Activated T-helper 17 cell treated with anti-CD3 and anti-CD28 coated beads, Interleukin-2, amount 50 U/mL, for 72 hours (primary cell): ENCODE measurements around the gene CFAP100. TPM values are rescaled to one million over a fixed set of nuclear protein-coding genes. Genes with fewer than 3 reads are reported as not detected.

Source experiments
- ATAC-seq: fragments of 150-1000 bp; cut with Tn5 transposase; replicated peaks from 2 replicates; pipeline ENCODE4 v1.10.0; 2021; ENCODE audit warnings: mild to moderate bottlenecking, moderate library complexity
- H3K27ac Mint-ChIP-seq: one replicate; pipeline ENCODE4 v1.8.0; 2022; ENCODE audit warnings: mixed read lengths
- H3K27me3 Mint-ChIP-seq: one replicate; pipeline ENCODE4 v1.8.0; 2022; ENCODE audit warnings: mixed read lengths
- H3K36me3 Mint-ChIP-seq: one replicate; pipeline ENCODE4 v1.8.0; 2022; ENCODE audit warnings: low read depth, mild to moderate bottlenecking, mixed read lengths
- H3K4me1 Mint-ChIP-seq: one replicate; pipeline ENCODE4 v1.8.0; 2022; ENCODE audit warnings: mixed read lengths
- H3K4me3 Mint-ChIP-seq: one replicate; pipeline ENCODE4 v1.8.0; 2022; ENCODE audit warnings: mild to moderate bottlenecking, mixed read lengths
- H3K9me3 Mint-ChIP-seq: one replicate; pipeline ENCODE4 v1.8.0; 2022; ENCODE audit warnings: mixed read lengths
- total RNA-seq, 2 donors: library from RNA; stranded (reverse); gene quantifications; one replicate each; pipeline ENCODE4 v1.2.3, GENCODE V29; 2022

Gene CFAP100
- total RNA-seq, result not detected

GRCh38 chr3:126394179-126394976, at the start of gene CFAP100:
TSS of gene CFAP100 (plus strand) at chr3:126394909. CDS start at chr3:126396001, 1,092 bp downstream.
- Mint-ChIP-seq H3K9me3 (no peaks in the 10 kb centered on the region), H3K36me3 (no peaks in the 10 kb centered on the region), H3K4me1 (no peaks in the 10 kb centered on the region), H3K27me3 (peaks cover 48% of the 10 kb centered on the region), H3K27ac (no peak within 1 kb of the TSS), H3K4me3 (no peak within 1 kb of the TSS)
- no peak for ATAC-seq

GRCh38 chr3:126345231-126345630, 49.5 kb upstream of the CFAP100 start:
- H3K27me3 Mint-ChIP-seq, result peaks cover 3% of the 10 kb centered on the region
- no peak overlapping the region for H3K27ac Mint-ChIP-seq
- no peaks in the 10 kb centered on the region for H3K4me1 Mint-ChIP-seq
- no peak for ATAC-seq
- no peak overlapping the region for H3K4me3 Mint-ChIP-seq
- no peaks in the 10 kb centered on the region for H3K36me3 Mint-ChIP-seq
- no peaks in the 10 kb centered on the region for H3K9me3 Mint-ChIP-seq

GRCh38 chr3:126345641-126346460, 48.9 kb upstream of the CFAP100 start:
- H3K4me3 Mint-ChIP-seq, result no peak overlapping the region
- H3K4me1 Mint-ChIP-seq, result no peaks in the 10 kb centered on the region
- H3K36me3 Mint-ChIP-seq, result no peaks in the 10 kb centered on the region
- no peak for ATAC-seq
- no peaks in the 10 kb centered on the region for H3K9me3 Mint-ChIP-seq
- peaks cover 3% of the 10 kb centered on the region for H3K27me3 Mint-ChIP-seq
- no peak overlapping the region for H3K27ac Mint-ChIP-seq

GRCh38 chr3:126346466-126346865, 48.2 kb upstream of the CFAP100 start:
- Mint-ChIP-seq H3K9me3 (no peaks in the 10 kb centered on the region), H3K27me3 (no peaks in the 10 kb centered on the region), H3K36me3 (no peaks in the 10 kb centered on the region), H3K4me1 (no peaks in the 10 kb centered on the region), H3K4me3 (no peak overlapping the region), H3K27ac (no peak overlapping the region)
- no peak for ATAC-seq

DNA sequence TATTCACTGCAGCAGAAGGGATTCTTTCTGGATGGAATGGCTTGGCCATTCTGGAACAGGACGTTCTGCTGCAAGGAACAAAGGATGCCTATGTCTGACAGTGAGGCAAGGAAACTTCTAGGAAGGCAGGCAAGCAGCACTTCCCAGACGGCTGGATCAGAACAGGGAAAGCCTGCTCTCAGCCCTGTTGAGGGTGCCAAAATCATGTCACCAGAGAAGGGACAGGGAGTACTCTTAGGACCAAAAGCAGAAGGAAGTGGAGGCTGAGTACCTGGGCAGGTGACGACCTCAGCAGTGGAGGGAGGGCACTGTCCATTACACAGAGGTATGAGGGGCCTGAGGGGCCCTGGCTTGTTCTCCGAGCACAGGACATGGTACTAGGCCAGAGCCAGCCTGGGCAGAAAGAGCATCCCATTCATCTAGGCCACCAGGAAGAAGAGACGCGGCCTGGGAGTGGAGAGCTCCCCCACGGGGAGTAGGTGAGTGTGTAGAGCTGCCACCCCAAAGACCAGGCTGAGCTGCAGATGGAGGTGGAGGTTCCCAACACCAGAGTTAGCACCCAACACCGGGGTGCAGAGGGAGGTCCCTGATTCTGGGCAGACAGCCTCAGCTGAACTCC, 47.1 kb upstream of the CFAP100 start:
- no peak overlapping the region for H3K27ac Mint-ChIP-seq
- no peaks in the 10 kb centered on the region for H3K4me1 Mint-ChIP-seq
- no peak for ATAC-seq
- H3K36me3 Mint-ChIP-seq, result no peaks in the 10 kb centered on the region
- no peaks in the 10 kb centered on the region for H3K27me3 Mint-ChIP-seq
- H3K4me3 Mint-ChIP-seq, result no peak overlapping the region
- no peaks in the 10 kb centered on the region for H3K9me3 Mint-ChIP-seq

GRCh38 chr3:126348308-126348920, 46.3 kb upstream of the CFAP100 start:
- ATAC-seq, result no peak
- Mint-ChIP-seq H3K27me3 (no peaks in the 10 kb centered on the region), H3K36me3 (no peaks in the 10 kb centered on the region), H3K9me3 (no peaks in the 10 kb centered on the region), H3K4me3 (no peak overlapping the region), H3K27ac (no peak overlapping the region), H3K4me1 (no peaks in the 10 kb centered on the region)

DNA sequence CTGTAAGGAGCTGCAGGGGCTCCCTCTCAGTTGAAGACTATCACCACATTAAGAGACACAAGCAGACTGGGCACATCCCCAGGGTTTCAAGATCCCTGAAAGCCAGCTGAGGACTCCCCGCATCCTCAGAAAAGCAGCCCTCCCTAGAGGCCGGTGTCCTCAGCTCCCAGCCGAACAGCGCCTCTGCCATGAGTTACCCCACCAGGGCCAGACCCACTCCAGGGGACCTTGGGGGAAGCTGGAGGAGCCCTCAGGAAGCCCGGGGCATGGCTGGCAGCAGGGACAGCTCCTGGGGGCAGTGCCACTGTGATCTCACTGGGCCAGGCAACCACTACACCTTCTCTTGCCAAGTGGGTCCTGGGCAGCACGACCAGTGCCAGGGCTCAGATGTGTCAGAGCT, 45.6 kb upstream of the CFAP100 start:
- no peak overlapping the region for H3K4me3 Mint-ChIP-seq
- no peaks in the 10 kb centered on the region for H3K27me3 Mint-ChIP-seq
- H3K27ac Mint-ChIP-seq, result no peak overlapping the region
- no peak for ATAC-seq
- H3K9me3 Mint-ChIP-seq, result no peaks in the 10 kb centered on the region
- H3K4me1 Mint-ChIP-seq, result no peaks in the 10 kb centered on the region
- H3K36me3 Mint-ChIP-seq, result no peaks in the 10 kb centered on the region

- Mint-ChIP-seq H3K36me3 (no peaks in the 10 kb centered on the region), H3K27ac (no peak overlapping the region), H3K9me3 (no peaks in the 10 kb centered on the region), H3K4me1 (no peaks in the 10 kb centered on the region), H3K4me3 (no peak overlapping the region), H3K27me3 (no peaks in the 10 kb centered on the region)
- ATAC-seq, result no peak
Observed at GRCh38 chr3:126349611-126350501, 44.9 kb upstream of the CFAP100 start.

- ATAC-seq, result no peak
- Mint-ChIP-seq H3K27ac (no peak overlapping the region), H3K4me1 (no peaks in the 10 kb centered on the region), H3K9me3 (no peaks in the 10 kb centered on the region), H3K36me3 (no peaks in the 10 kb centered on the region), H3K4me3 (no peak overlapping the region), H3K27me3 (peaks cover 5% of the 10 kb centered on the region)
Observed at GRCh38 chr3:126350502-126351085, 44.1 kb upstream of the CFAP100 start.

DNA sequence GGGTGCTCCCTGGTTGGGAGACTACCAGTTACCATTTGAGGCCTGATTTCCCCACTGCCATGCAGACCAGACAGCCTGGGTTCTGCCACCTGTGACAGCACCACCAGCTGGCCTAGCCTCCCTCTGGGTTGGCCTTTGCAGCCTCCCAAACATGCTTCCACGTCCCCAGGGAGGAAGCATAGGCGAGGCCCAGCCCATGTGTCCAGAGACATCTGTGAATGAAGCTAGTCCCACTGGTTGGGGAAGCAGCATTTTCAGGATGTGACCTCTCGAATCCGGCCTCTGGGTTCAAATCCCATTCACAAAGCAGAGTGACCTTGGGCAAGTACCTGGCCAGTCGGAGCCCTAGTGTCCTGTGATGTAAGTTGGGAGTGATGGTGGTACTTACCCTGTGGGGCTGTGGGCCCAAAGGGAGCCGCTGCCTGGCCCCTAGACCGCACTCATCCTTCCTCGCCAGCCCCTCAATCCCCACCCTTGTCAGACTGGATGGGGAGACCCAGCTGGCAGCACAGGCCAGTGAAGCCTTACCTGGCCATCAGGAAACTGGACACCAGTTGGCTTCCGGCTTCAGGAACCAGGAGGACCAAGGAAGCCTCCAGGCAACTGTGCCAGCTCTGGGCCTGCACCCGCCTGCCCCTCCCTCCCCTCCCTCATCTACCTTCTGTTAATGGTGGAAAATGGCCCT, 43.5 kb upstream of the CFAP100 start:
- H3K4me1 Mint-ChIP-seq, result peaks cover 2% of the 10 kb centered on the region
- H3K36me3 Mint-ChIP-seq, result no peaks in the 10 kb centered on the region
- ATAC-seq, result no peak
- H3K9me3 Mint-ChIP-seq, result no peaks in the 10 kb centered on the region
- peaks cover 8% of the 10 kb centered on the region for H3K27me3 Mint-ChIP-seq
- no peak overlapping the region for H3K4me3 Mint-ChIP-seq
- no peak overlapping the region for H3K27ac Mint-ChIP-seq

- no peak for ATAC-seq
- Mint-ChIP-seq H3K36me3 (no peaks in the 10 kb centered on the region), H3K4me1 (peaks cover 5% of the 10 kb centered on the region), H3K4me3 (no peak overlapping the region), H3K27ac (no peak overlapping the region), H3K27me3 (peaks cover 10% of the 10 kb centered on the region), H3K9me3 (no peaks in the 10 kb centered on the region)
Observed at GRCh38 chr3:126351771-126352475, 42.8 kb upstream of the CFAP100 start.

DNA sequence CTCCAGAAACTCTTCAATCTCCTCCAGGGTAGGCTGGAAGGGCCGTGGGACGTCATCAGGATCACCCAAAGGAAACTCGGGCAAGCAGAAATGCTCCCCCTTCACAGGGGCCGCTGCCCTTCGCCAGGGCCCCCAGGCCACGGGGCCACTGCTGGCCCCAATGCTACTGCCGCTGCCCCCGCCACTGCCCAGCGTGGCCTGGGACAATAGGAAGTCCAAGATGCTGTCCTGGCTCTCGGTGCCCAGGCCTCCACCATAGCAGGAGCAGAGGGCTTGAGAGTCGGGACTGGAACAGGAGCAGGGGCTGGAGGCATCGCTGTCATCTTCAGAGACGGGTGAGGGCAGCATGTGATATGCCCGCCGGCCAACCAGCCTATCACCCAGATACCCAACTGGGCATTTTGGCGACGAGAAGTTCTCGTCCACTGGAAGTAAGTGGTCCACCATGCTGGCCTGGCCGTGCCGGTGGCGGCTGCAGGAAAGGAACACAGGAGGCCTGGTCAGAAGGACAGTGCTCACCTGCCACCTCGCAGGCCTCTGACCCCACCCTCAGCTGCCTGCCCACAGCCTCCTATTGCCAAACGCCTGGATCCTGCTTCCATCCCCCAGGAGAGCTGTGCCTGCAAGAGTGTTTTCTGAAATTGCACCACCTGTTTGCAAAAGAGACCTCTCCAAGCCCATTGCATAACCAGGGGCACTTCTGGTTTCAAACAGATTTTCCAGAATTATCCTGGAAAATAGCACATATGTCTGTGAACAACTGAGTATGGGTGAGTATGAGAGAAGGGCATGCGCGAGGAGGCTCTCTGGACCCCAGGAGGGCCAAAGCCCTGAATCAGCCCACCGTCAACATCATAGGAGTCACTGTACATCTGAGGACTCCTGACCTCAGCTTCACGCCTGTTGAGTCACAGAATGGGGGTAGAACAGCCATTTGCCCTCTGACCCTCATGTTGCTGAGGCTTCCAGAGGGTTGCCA, 41.9 kb upstream of the CFAP100 start:
- ATAC-seq, result no peak
- Mint-ChIP-seq H3K36me3 (no peaks in the 10 kb centered on the region), H3K4me3 (no peak overlapping the region), H3K27ac (no peak overlapping the region), H3K4me1 (peaks cover 5% of the 10 kb centered on the region), H3K9me3 (no peaks in the 10 kb centered on the region), H3K27me3 (peaks cover 10% of the 10 kb centered on the region)
